GM12878 (cell line): ENCODE data around the gene APBB1IP. TPM values are rescaled to one million over a fixed set of nuclear protein-coding genes. Genes with fewer than 3 reads are reported as not detected.

Source experiments
- ATAC-seq: fragments of 200-7000 bp; cut with Tn5 transposase; 3 replicates; pipeline ENCODE4 v1.9.1; 2020; ENCODE audit warnings: mild to moderate bottlenecking, moderate library complexity
- BruUV-seq: library from RNA; stranded (reverse); fragments of 400-500 nt; replicated peaks from 2 replicates; lab custom pipeline; 2021; lab: Mats Ljungman, UMichigan
- CTCF ChIA-PET: fragments of 300-600 bp; sonication (Branson Sonifier 250); formaldehyde crosslinking; extraction: SDS; loops from one replicate; lab custom pipeline; 2021; ENCODE audit warnings: inconsistent platforms; lab: Yijun Ruan, JAX
- POLR2A ChIA-PET: fragments of 350-600 bp; formaldehyde crosslinking; extraction: SDS; loops from one replicate; lab custom pipeline; 2021; ENCODE audit warnings: inconsistent platforms; lab: Charles Lee
- RAD21 ChIA-PET: fragments of 300-600 bp; sonication (Branson Sonifier 250); formaldehyde crosslinking; loops from one replicate; lab custom pipeline; 2023; ENCODE audit warnings: antibody characterized with exemption; ENCODE audit not compliant: unreplicated experiment; lab: Charles Lee
- SMC1A ChIA-PET: fragments of 300-600 bp; sonication (Branson Sonifier 250); formaldehyde crosslinking; loops from one replicate; lab custom pipeline; 2023; ENCODE audit not compliant: unreplicated experiment, uncharacterized antibody; lab: Charles Lee
- DNase-seq: peaks from one replicate; pipeline ENCODE4 v3.0.0-alpha.2; 2011; ENCODE audit warnings: low read depth, low spot score
- FAIRE-seq: peaks from 3 replicates; lab custom pipeline; 2011; peaks lifted over from hg19 to GRCh38; lab: Jason Lieb, UNC
- H2AFZ ChIP-seq: 2 replicates; pipeline ENCODE4 v1.6.0; 2011; ENCODE audit warnings: low read depth, low read length, control low read depth; ENCODE audit not compliant: control insufficient read depth
- H3K27ac ChIP-seq: 2 replicates; pipeline ENCODE4 v1.5.1; 2011; ENCODE audit warnings: control low read depth; ENCODE audit not compliant: control insufficient read depth, insufficient read depth
- H3K27me3 ChIP-seq, 2 experiments: replicated peaks in 1 of 2; 2 replicates each; pipeline versions ENCODE4 v1.6.0 to v1.6.1; 2011; ENCODE audit warnings: low read length in 1 of 2; ENCODE audit not compliant: control insufficient read depth in 2 of 2, insufficient read depth in 2 of 2
- H3K36me3 ChIP-seq, 2 experiments: 2 replicates each; pipeline ENCODE4 v1.5.1; 2011; ENCODE audit warnings: low read length in 1 of 2; ENCODE audit not compliant: control insufficient read depth in 2 of 2, insufficient read depth in 2 of 2
- H3K4me1 ChIP-seq: 2 replicates; pipeline ENCODE4 v1.6.1; 2011; ENCODE audit warnings: mild to moderate bottlenecking, low read length, moderate library complexity, mixed read lengths; ENCODE audit not compliant: control insufficient read depth, insufficient read depth
- H3K4me2 ChIP-seq: 2 replicates; pipeline ENCODE4 v1.6.0; 2011; ENCODE audit warnings: control low read depth; ENCODE audit not compliant: control insufficient read depth, insufficient read depth
- H3K4me3 ChIP-seq: fragments of 200-600 bp; sonication (generic); 2 replicates; pipeline ENCODE4 v1.5.1; 2016
- H3K79me2 ChIP-seq: 2 replicates; pipeline ENCODE4 v1.6.0; 2011; ENCODE audit warnings: low read length; ENCODE audit not compliant: control insufficient read depth, insufficient read depth
- H3K9ac ChIP-seq: 2 replicates; pipeline ENCODE4 v1.8.0; 2011; ENCODE audit warnings: low read length, control low read depth, mixed read lengths; ENCODE audit not compliant: control insufficient read depth, insufficient read depth
- H3K9me3 ChIP-seq: replicated peaks from 3 replicates; pipeline ENCODE4 v1.5.1; 2011; ENCODE audit warnings: mild to moderate bottlenecking, low read length; ENCODE audit not compliant: control insufficient read depth, insufficient read depth
- H4K20me1 ChIP-seq: 2 replicates; pipeline ENCODE4 v1.6.0; 2011; ENCODE audit not compliant: control insufficient read depth, insufficient read depth
- MYC ChIP-seq: IDR thresholded peaks from 2 replicates; pipeline ENCODE4 v1.6.1; 2011; ENCODE audit warnings: mild to moderate bottlenecking, low read length, moderate library complexity, inconsistent platforms; ENCODE audit not compliant: insufficient read depth, insufficient replicate concordance, insufficient read length, severe bottlenecking
- PBX3 ChIP-seq: IDR thresholded peaks from 2 replicates; pipeline ENCODE4 v1.6.1; 2011; ENCODE audit warnings: mild to moderate bottlenecking, low read depth, low read length, moderate library complexity; ENCODE audit not compliant: insufficient replicate concordance
- PML ChIP-seq: IDR thresholded peaks from 2 replicates; pipeline ENCODE4 v1.6.1; 2012; ENCODE audit warnings: low read length, inconsistent platforms
- RAD51 ChIP-seq: fragments of 450-650 bp; IDR thresholded peaks from 2 replicates; pipeline ENCODE4 v1.6.1; 2016; ENCODE audit warnings: moderate library complexity, mild to moderate bottlenecking, inconsistent platforms
- RUNX3 ChIP-seq: IDR thresholded peaks from 2 replicates; pipeline ENCODE4 v1.6.1; 2012; ENCODE audit warnings: low read length, inconsistent platforms
- SREBF1 ChIP-seq: IDR thresholded peaks from 2 replicates; pipeline ENCODE4 v1.6.1; 2012; ENCODE audit warnings: mild to moderate bottlenecking, low read length
- SUPT20H ChIP-seq: IDR thresholded peaks from 2 replicates; pipeline ENCODE4 v1.6.1; 2011; ENCODE audit warnings: low read depth, mild to moderate bottlenecking, low read length, moderate library complexity, borderline replicate concordance; ENCODE audit not compliant: control insufficient read depth
- WGBS: methylation state at CpG from one replicate; pipeline ENCODE4 v1.1.6; 2016; ENCODE audit warnings: low lambda C conversion rate; ENCODE audit not compliant: insufficient replicate concordance, insufficient coverage; ENCODE audit errors: missing lambda C conversion rate; 5-methylcytosine and 5-hydroxymethylcytosine counted together
- in situ Hi-C: fragments of 300-500 bp; cut with MboI; formaldehyde crosslinking; loops from 9 replicates; pipeline ENCODE4 v1.14.3; 2018; ENCODE audit warnings: mixed read lengths
- intact Hi-C: fragments of 100-400 bp; cut with micrococcal nuclease; formaldehyde crosslinking; loops from one replicate; pipeline ENCODE4 v1.14.2; 2022; ENCODE audit not compliant: unreplicated experiment
- polyA plus RNA-seq, 11 experiments: library from polyadenylated mRNA; depleted of rRNA in 4 of 11; unstranded in 6 of 11; stranded (reverse) in 5 of 11; fragments of >200 nt; fragmentation: Nextera tagmentation in 4 of 11; fragmentation: Illumina TruSeq in 1 of 11; extraction: Ambion mirVana in 4 of 11; extraction: Trizol in 1 of 11; gene quantifications; 1 replicate in 1 of 11; 2 replicates in 10 of 11; pipeline versions ENCODE4 v1.2.1 to v1.2.3, GENCODE V29; 2011 to 2016; ENCODE audit warnings: inconsistent platforms in 2 of 11, missing spikeins in 2 of 11, low read depth in 1 of 11
- total RNA-seq, 4 experiments: library from RNA; depleted of rRNA in 3 of 4; stranded (reverse); fragments of >200 nt in 3 of 4; fragmentation: Illumina TruSeq in 1 of 4; extraction: Trizol in 1 of 4; gene quantifications; 2 replicates each; pipeline versions ENCODE4 v1.2.1 to v1.2.3, GENCODE V29; 2013 to 2021

APBB1IP gene
- total and polyA plus RNA-seq, 10 of the 15 experiments (the other 5 are each of a cell fraction or from before 2014, with no cell fraction given), result 7.3 to 67.4 (median 19.9) TPM

DNA sequence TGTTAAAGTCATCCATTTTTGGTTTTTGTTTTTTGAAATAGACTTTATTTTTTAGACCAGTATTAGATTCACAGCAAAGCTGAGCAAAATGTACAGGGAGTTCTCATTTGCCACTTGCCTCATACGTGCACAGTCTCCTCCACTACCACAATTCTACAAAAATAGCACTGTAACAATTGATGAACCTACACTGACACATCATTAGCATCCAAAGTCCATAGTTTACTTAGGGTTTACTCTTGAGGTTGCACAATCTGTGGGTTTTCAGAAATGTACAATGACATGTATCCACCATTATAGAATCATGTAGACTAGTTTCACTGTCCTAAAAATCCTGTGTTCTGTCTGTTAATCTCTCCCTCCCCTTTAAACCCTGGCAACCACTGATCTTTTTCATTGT lies 133.5 kb downstream of the APBB1IP start:
- ATAC-seq, result peak; percentile 52
- WGBS, result 62% methylated on average over 1 of the region's 1 CpG
- Histone ChIP-seq H3K36me3 (peaks cover 3 to 4% of the 10 kb centered on the region in 2 experiments; a peak in 3 of 4 replicates), H3K4me1 (peaks cover 7% of the 10 kb centered on the region; the same call in 1 of the 2 replicates), H4K20me1 (no peaks in the 10 kb centered on the region), H3K4me3 (no peak overlapping the region), H2AFZ (no peak overlapping the region), H3K9ac (no peak overlapping the region), H3K27ac (no peak overlapping the region), H3K9me3 (peaks cover 3% of the 10 kb centered on the region; the same call in 2 of the 3 replicates), H3K79me2 (no peaks in the 10 kb centered on the region), H3K27me3 (no peaks in the 10 kb centered on the region), H3K4me2 (no peak overlapping the region)
- FAIRE-seq, result no peak
- RAD21 ChIA-PET, result no interaction called here
- in situ Hi-C loops (loop anchor here (5.0 kb wide), 1 partner anchor 756 kb away; no protein-coding TSS in a partner anchor), intact Hi-C loops (loop anchor here (5.0 kb wide), 1 partner anchor 751 kb away; no protein-coding TSS in a partner anchor)
- POLR2A ChIA-PET, result interaction anchor here (1.0 kb wide), 1 partner anchor 21 kb away, joined by 3 read pairs; no protein-coding TSS in a partner anchor
- TF ChIP-seq MYC (no peak), RUNX3 (0 out of 2 replicates have a peak, but pooled peaks have one; percentile 5), SUPT20H (no peak), RAD51 (no peak), SREBF1 (no peak), PBX3 (no peak), PML (no peak)
- no TSS peak for BruUV-seq
- DNase-seq, result no peak
- CTCF ChIA-PET, result interaction anchor here (0.9 to 1.5 kb wide), 2 partner anchors 111 to 798 kb away, joined by 4 read pairs; no protein-coding TSS in a partner anchor
- SMC1A ChIA-PET, result no interaction called here
